GM18507 (cell line): Measurements from ENCODE around the gene ATP4B.

Experiments
- DNase-seq: peaks from one replicate; pipeline ENCODE4 v3.0.0; 2011; ENCODE audit warnings: low read depth; ENCODE audit not compliant: insufficient read length; ENCODE audit errors: extremely low spot score
- FAIRE-seq: peaks from 2 replicates; lab custom pipeline; 2011; peaks lifted over from hg19 to GRCh38; lab: Jason Lieb, UNC

Gene ATP4B

DNA sequence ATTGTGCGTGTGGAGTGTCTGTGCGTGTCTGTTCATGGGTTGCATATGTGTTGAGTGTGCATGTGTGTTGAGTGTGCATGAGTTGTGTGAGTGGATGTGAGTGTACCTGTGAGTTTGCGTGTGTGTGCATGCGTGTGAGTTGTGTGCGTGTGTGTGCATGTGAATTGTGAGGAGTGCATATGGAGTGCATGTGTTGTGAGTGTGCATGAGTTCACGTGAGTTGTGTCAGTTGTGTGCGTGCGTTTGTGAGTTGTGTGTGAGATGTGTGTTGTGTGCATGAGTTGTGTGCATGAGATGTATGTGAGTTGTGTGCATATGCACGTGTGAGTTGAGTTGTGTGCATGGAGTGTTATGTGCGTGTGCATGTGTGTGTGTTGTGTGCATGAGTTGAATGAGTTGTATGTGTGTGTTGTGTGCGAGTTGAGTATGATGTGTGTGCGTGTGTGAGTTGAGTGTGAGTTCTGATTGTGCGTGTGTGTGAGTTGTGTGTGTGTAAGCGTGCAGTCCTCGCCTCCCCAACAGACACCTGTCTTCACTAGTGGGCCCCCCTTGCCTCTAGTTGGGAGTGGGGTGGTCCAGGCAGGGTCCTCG is 44.1 kb downstream of the ATP4B start:
- FAIRE-seq (no peak), DNase-seq (no peak)

GRCh38 chr13:113612607-113613006 is 45.4 kb downstream of the ATP4B start:
- FAIRE-seq, result no peak
- DNase-seq, result no peak

DNA sequence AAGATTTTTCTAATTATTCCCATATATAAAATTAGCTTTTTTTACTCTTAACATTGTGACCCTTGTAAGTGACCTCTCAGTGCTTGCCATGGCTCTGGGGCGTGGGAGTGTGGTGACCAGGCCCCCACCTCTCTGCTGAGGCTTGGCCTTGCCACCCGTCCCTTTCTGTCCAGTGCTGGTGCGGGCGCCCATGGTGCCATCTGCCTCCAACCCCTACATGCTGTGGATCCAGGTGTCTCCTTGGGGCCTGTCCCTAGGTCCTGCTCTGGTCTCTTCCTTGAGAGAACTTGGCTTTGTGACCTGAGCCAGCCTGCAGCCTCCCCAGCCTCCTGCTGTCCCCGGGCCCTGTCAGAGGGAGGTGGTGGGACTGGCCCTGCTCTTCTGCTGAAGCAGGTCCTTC is 46.0 kb downstream of the ATP4B start:
- FAIRE-seq (no peak), DNase-seq (no peak)

- DNase-seq (no peak), FAIRE-seq (no peak)
Observed at GRCh38 chr13:113610266-113610665, 47.7 kb downstream of the ATP4B start.

DNA sequence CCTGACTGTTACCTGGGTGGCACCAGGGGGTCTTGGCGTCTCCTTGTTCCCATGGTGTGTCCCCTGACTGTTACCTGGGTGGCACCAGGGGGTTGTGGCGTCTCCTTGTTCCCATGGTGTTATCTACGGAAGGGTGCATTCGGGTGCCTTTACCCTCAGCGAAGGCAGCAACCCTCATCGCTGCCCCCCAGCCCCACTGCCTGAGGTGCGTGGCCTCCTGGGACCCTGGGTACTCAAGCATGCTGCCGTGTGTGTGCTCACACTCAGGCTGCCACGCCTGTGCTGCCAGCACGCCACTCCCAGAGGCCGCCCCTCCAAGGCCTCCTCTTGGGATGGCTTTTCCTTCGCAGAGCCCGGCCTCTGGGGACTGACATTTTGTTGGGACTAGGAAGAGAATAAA is 48.4 kb downstream of the ATP4B start:
- DNase-seq (no peak), FAIRE-seq (no peak)

GRCh38 chr13:113608967-113609533 is 48.9 kb downstream of the ATP4B start:
- no peak for DNase-seq
- no peak for FAIRE-seq

- FAIRE-seq (no peak), DNase-seq (no peak)
Observed at GRCh38 chr13:113607889-113608635, 49.9 kb downstream of the ATP4B start.

GRCh38 chr13:113607056-113607888 is 50.7 kb downstream of the ATP4B start:
- DNase-seq, result no peak
- FAIRE-seq, result no peak

DNA sequence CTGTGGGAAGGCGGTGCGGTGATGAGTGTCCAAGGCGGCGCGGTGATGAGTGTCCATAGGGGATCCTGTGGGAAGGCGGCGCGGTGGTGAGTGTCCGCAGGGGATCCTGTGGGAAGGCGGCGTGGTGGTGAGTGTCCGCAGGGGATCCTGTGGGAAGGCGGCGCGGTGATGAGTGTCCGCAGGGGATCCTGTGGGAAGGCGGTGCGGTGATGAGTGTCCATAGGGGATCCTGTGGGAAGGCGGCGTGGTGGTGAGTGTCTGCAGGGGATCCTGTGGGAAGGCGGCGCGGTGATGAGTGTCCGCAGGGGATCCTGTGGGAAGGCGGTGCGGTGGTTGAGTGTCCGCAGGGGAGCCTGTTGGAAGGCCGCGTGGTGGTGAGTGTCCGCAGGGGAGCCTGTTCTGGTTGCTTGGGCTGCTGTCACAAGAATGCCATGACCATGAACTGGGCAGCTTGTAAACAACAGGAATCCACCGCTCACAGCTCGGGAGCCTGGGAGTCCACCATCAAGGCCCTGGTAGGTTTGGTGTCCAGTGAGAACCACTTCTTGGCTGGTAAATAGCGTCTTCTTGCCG is 52.0 kb downstream of the ATP4B start:
- DNase-seq, result no peak
- FAIRE-seq, result no peak

DNA sequence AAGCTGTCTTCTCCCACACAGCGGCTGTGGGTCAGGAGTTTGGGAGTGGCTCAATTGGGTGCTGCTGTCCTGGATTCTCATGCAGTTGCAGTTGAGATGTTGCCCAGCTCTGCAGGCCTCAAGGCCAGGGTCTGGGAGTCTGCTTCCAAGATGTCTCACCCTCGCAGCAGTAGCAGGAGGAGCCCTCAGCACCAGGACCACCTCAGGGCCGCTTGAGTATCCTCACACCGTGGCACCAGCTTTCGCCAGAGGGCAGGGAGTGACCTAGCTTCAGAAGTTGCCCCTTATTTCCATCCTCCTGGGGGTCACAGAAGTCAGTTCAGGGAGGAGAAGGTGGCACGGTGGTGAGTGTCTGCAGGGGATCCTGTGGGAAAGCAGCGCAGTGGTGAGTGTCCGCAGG is 52.5 kb downstream of the ATP4B start:
- no peak for DNase-seq
- FAIRE-seq, result no peak

- DNase-seq (no peak), FAIRE-seq (no peak)
Observed at GRCh38 chr13:113604186-113604585, 53.8 kb downstream of the ATP4B start.

- FAIRE-seq, result no peak
Observed at GRCh38 chr13:113603116-113603710, 54.8 kb downstream of the ATP4B start.

GRCh38 chr13:113602291-113602988 is 55.6 kb downstream of the ATP4B start:
- no peak for FAIRE-seq
- DNase-seq, result no peak

More at GRCh38 chr13:113603116-113603710, 54.8 kb downstream of the ATP4B start:
- DNase-seq, result no peak

- FAIRE-seq, result no peak
- no peak for DNase-seq
Observed at GRCh38 chr13:113601166-113602070, 56.6 kb downstream of the ATP4B start.

DNA sequence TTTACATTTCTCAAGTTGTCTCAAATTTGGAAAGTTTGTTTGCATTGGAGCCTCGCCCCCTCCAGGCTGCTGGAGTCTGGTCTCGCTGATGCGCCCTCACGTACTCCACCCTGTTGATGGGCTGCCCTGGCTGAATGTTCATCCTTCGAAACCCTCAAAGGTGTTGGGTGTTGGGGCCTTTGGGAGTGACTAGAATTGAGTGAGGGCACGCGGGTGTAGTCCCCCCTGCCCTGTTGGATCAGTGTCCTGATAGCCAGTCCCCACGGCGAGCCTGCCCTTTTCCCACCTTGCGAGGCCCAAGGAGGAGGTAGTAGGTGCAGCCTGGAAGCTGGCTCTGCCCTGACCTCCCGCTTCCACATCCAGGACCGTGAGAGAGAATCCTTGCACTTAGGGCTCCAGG is 58.6 kb downstream of the ATP4B start:
- DNase-seq (no peak), FAIRE-seq (no peak)
